Measurements from ENCODE around the gene P2RY2.

- TF ChIP-seq POLR2AphosphoS5 (IDR thresholded peaks at IDR 0.05; ENCODE audit: low read depth): no peak
- TF ChIP-seq EZH2 (IDR thresholded peaks at IDR 0.05; ENCODE audit: low read depth, unreplicated experiment): no peak
- TF ChIP-seq CTCF (conservative IDR thresholded peaks at IDR 0.05; ENCODE audit: low read depth in 2 of 2): no peak
- no peak for TF ChIP-seq EZH2phosphoT487 (IDR thresholded peaks at IDR 0.05; ENCODE audit: unreplicated experiment)
- no peak for TF ChIP-seq REST (IDR thresholded peaks at IDR 0.05; ENCODE audit: unreplicated experiment)
- no peak for TF ChIP-seq ZNF114 (CRISPR knock-in tag; IDR thresholded peaks at IDR 0.05)
These were observed 48.0 kb downstream of the P2RY2 start for GRCh38 chr11:73265853-73266645.

Data from GM23338 (cell line).